ENCODE measurements around the gene TPSAB1.
"Not testable (repeated sequence)": the region's sequence is repeated elsewhere in the genome, so short reads cannot be mapped to it uniquely, and the experiment has no call there.

Gene TPSAB1

GRCh38 chr16:1271724-1272413 lies 31.4 kb downstream of the TPSAB1 start:
- peaks cover 23% of the 10 kb centered on the region for H3K27me3 Mint-ChIP-seq
- H3K27ac Mint-ChIP-seq; H3K9me3 Mint-ChIP-seq; intact Hi-C loops (cut with micrococcal nuclease); H3K4me1 Mint-ChIP-seq (ENCODE audit: low read depth); H3K36me3 Mint-ChIP-seq (ENCODE audit: low read depth); H3K4me3 Mint-ChIP-seq: not testable (repeated sequence)

GRCh38 chr16:1272453-1273198 lies 32.1 kb downstream of the TPSAB1 start:
- intact Hi-C loops (cut with micrococcal nuclease) = no loop called here
- Mint-ChIP-seq H3K4me1 (ENCODE audit: low read depth) (peaks cover 5% of the 10 kb centered on the region), H3K27me3 (peaks cover 29% of the 10 kb centered on the region), H3K9me3 (no peaks in the 10 kb centered on the region), H3K27ac (no peak overlapping the region), H3K4me3 (no peak overlapping the region), H3K36me3 (ENCODE audit: low read depth) (no peaks in the 10 kb centered on the region)

- Mint-ChIP-seq H3K36me3 (ENCODE audit: low read depth) (no peaks in the 10 kb centered on the region), H3K9me3 (no peaks in the 10 kb centered on the region), H3K4me1 (ENCODE audit: low read depth) (peaks cover 5% of the 10 kb centered on the region), H3K4me3 (no peak overlapping the region), H3K27me3 (peaks cover 41% of the 10 kb centered on the region), H3K27ac (no peak overlapping the region)
- intact Hi-C loops (cut with micrococcal nuclease) = no loop called here
Observed at GRCh38 chr16:1273816-1274215, 33.3 kb downstream of the TPSAB1 start.

GRCh38 chr16:1274767-1275166 lies 34.3 kb downstream of the TPSAB1 start:
- peaks cover 47% of the 10 kb centered on the region for H3K27me3 Mint-ChIP-seq
- H3K36me3 Mint-ChIP-seq (ENCODE audit: low read depth) = no peaks in the 10 kb centered on the region
- H3K4me1 Mint-ChIP-seq (ENCODE audit: low read depth) = peaks cover 5% of the 10 kb centered on the region
- no peak overlapping the region for H3K4me3 Mint-ChIP-seq
- intact Hi-C loops (cut with micrococcal nuclease) = no loop called here
- no peak overlapping the region for H3K27ac Mint-ChIP-seq
- no peaks in the 10 kb centered on the region for H3K9me3 Mint-ChIP-seq

GRCh38 chr16:1275791-1276579 lies 35.5 kb downstream of the TPSAB1 start:
- Mint-ChIP-seq H3K36me3 (ENCODE audit: low read depth) (no peaks in the 10 kb centered on the region), H3K4me3 (no peak overlapping the region), H3K4me1 (ENCODE audit: low read depth) (peaks cover 5% of the 10 kb centered on the region), H3K9me3 (no peaks in the 10 kb centered on the region), H3K27me3 (peaks cover 46% of the 10 kb centered on the region), H3K27ac (no peak overlapping the region)
- intact Hi-C loops (cut with micrococcal nuclease) = no loop called here

- intact Hi-C loops (cut with micrococcal nuclease) = no loop called here
- H3K36me3 Mint-ChIP-seq (ENCODE audit: low read depth) = no peaks in the 10 kb centered on the region
- no peak overlapping the region for H3K27ac Mint-ChIP-seq
- peaks cover 2% of the 10 kb centered on the region for H3K4me1 Mint-ChIP-seq (ENCODE audit: low read depth)
- no peaks in the 10 kb centered on the region for H3K9me3 Mint-ChIP-seq
- H3K27me3 Mint-ChIP-seq = peaks cover 45% of the 10 kb centered on the region
- no peak overlapping the region for H3K4me3 Mint-ChIP-seq
Observed at GRCh38 chr16:1276580-1276878, 36.0 kb downstream of the TPSAB1 start.

- H3K27me3 Mint-ChIP-seq = peaks cover 44% of the 10 kb centered on the region
- no peak overlapping the region for H3K27ac Mint-ChIP-seq
- no peaks in the 10 kb centered on the region for H3K9me3 Mint-ChIP-seq
- no peak overlapping the region for H3K4me3 Mint-ChIP-seq
- peaks cover under 1% of the 10 kb centered on the region for H3K4me1 Mint-ChIP-seq (ENCODE audit: low read depth)
- intact Hi-C loops (cut with micrococcal nuclease) = no loop called here
- no peaks in the 10 kb centered on the region for H3K36me3 Mint-ChIP-seq (ENCODE audit: low read depth)
Observed at GRCh38 chr16:1277151-1277598, 36.7 kb downstream of the TPSAB1 start.

- Mint-ChIP-seq H3K36me3 (ENCODE audit: low read depth) (no peaks in the 10 kb centered on the region), H3K4me1 (ENCODE audit: low read depth) (peaks cover 7% of the 10 kb centered on the region), H3K4me3 (no peak overlapping the region), H3K27ac (no peak overlapping the region), H3K9me3 (no peaks in the 10 kb centered on the region), H3K27me3 (peaks cover 42% of the 10 kb centered on the region)
- intact Hi-C loops (cut with micrococcal nuclease) = no loop called here
Observed at GRCh38 chr16:1277617-1278282, 37.2 kb downstream of the TPSAB1 start.

GRCh38 chr16:1278477-1278876 lies 38.0 kb downstream of the TPSAB1 start:
- intact Hi-C loops (cut with micrococcal nuclease) = no loop called here
- peaks cover 40% of the 10 kb centered on the region for H3K27me3 Mint-ChIP-seq
- no peaks in the 10 kb centered on the region for H3K36me3 Mint-ChIP-seq (ENCODE audit: low read depth)
- no peak overlapping the region for H3K27ac Mint-ChIP-seq
- H3K4me1 Mint-ChIP-seq (ENCODE audit: low read depth) = peaks cover 13% of the 10 kb centered on the region
- no peaks in the 10 kb centered on the region for H3K9me3 Mint-ChIP-seq
- H3K4me3 Mint-ChIP-seq = no peak overlapping the region

GRCh38 chr16:1279081-1279944 lies 38.8 kb downstream of the TPSAB1 start:
- no peaks in the 10 kb centered on the region for H3K36me3 Mint-ChIP-seq (ENCODE audit: low read depth)
- intact Hi-C loops (cut with micrococcal nuclease) = no loop called here
- peaks cover 17% of the 10 kb centered on the region for H3K4me1 Mint-ChIP-seq (ENCODE audit: low read depth)
- H3K27ac Mint-ChIP-seq = no peak overlapping the region
- H3K27me3 Mint-ChIP-seq = peaks cover 43% of the 10 kb centered on the region
- no peak overlapping the region for H3K4me3 Mint-ChIP-seq
- H3K9me3 Mint-ChIP-seq = no peaks in the 10 kb centered on the region

- Mint-ChIP-seq H3K36me3 (ENCODE audit: low read depth) (no peaks in the 10 kb centered on the region), H3K4me3 (no peak overlapping the region), H3K27me3 (peaks cover 43% of the 10 kb centered on the region), H3K27ac (no peak overlapping the region), H3K9me3 (no peaks in the 10 kb centered on the region), H3K4me1 (ENCODE audit: low read depth) (peaks cover 17% of the 10 kb centered on the region)
- intact Hi-C loops (cut with micrococcal nuclease) = no loop called here
Observed at GRCh38 chr16:1279945-1280589, 39.6 kb downstream of the TPSAB1 start.

- Mint-ChIP-seq H3K4me1 (ENCODE audit: low read depth) (peaks cover 17% of the 10 kb centered on the region), H3K9me3 (no peaks in the 10 kb centered on the region), H3K27ac (no peak overlapping the region), H3K36me3 (ENCODE audit: low read depth) (no peaks in the 10 kb centered on the region), H3K4me3 (no peak overlapping the region), H3K27me3 (peaks cover 44% of the 10 kb centered on the region)
- intact Hi-C loops (cut with micrococcal nuclease) = no loop called here
Observed at GRCh38 chr16:1280783-1281182, 40.3 kb downstream of the TPSAB1 start.

GRCh38 chr16:1281517-1281916 lies 41.0 kb downstream of the TPSAB1 start:
- Mint-ChIP-seq H3K4me1 (ENCODE audit: low read depth) (peaks cover 17% of the 10 kb centered on the region), H3K27ac (no peak overlapping the region), H3K9me3 (no peaks in the 10 kb centered on the region), H3K27me3 (peaks cover 46% of the 10 kb centered on the region), H3K36me3 (ENCODE audit: low read depth) (no peaks in the 10 kb centered on the region), H3K4me3 (no peak overlapping the region)
- intact Hi-C loops (cut with micrococcal nuclease) = no loop called here

All from dendritic cell treated with granulocyte-macrophage colony-stimulating factor and Interleukin-4, amounts not matched to agents 40 ng/mL and 50 ng/mL, for 4 days (primary cell).